WTC11 (cell line): ENCODE results near the gene HPGD. TPM values are rescaled to one million over a fixed set of nuclear protein-coding genes. Genes with fewer than 3 reads are reported as not detected.

Experiments used
- ATAC-seq: fragments of 200-7000 bp; cut with Tn5 transposase; 2 replicates; pipeline ENCODE4 v1.10.0; 2021; ENCODE audit warnings: mild to moderate bottlenecking, moderate library complexity
- CTCF ChIA-PET: fragments of 300-600 bp; sonication (Branson Sonifier 250); formaldehyde crosslinking; loops from one replicate; lab custom pipeline; 2021; ENCODE audit warnings: antibody characterized with exemption; lab: Charles Lee
- POLR2A ChIA-PET: fragments of 350-600 bp; sonication (Branson Sonifier 250); formaldehyde crosslinking; loops from one replicate; lab custom pipeline; 2021; ENCODE audit warnings: antibody characterized with exemption; lab: Charles Lee
- DNase-seq: peaks from one replicate; pipeline ENCODE4 v3.0.0; 2021; ENCODE audit warnings: low spot score
- H3K27ac Mint-ChIP-seq: 2 replicates; pipeline ENCODE4 v1.8.0; 2021; ENCODE audit warnings: mixed read lengths
- H3K27me3 Mint-ChIP-seq: 2 replicates; pipeline ENCODE4 v1.8.0; 2021; ENCODE audit warnings: low read depth, mild to moderate bottlenecking, moderate library complexity, mixed read lengths
- H3K36me3 Mint-ChIP-seq: 2 replicates; pipeline ENCODE4 v1.8.0; 2021; ENCODE audit warnings: mixed read lengths
- H3K4me1 Mint-ChIP-seq: 2 replicates; pipeline ENCODE4 v1.8.0; 2022; ENCODE audit warnings: mixed read lengths
- H3K4me3 Mint-ChIP-seq: 2 replicates; pipeline ENCODE4 v1.8.0; 2021; ENCODE audit warnings: mild to moderate bottlenecking, moderate library complexity, mixed read lengths
- H3K9me3 Mint-ChIP-seq: 2 replicates; pipeline ENCODE4 v1.8.0; 2021; ENCODE audit warnings: mixed read lengths
- CREB1 ChIP-seq: sonication (generic); formaldehyde crosslinking; IDR thresholded peaks from 2 replicates; pipeline ENCODE4 v1.8.0; 2023; ENCODE audit warnings: mild to moderate bottlenecking, missing genetic modification reagents
- ELF4 ChIP-seq: sonication (generic); formaldehyde crosslinking; IDR thresholded peaks from 2 replicates; pipeline ENCODE4 v1.8.1; 2022; ENCODE audit warnings: low read depth, mild to moderate bottlenecking, moderate library complexity, missing genetic modification reagents
- EMX1 ChIP-seq: fragments of 250-450 bp; sonication (Bioruptor Pico); IDR thresholded peaks from 2 replicates; pipeline ENCODE4 v1.8.0; 2021; ENCODE audit warnings: mild to moderate bottlenecking
- FOXJ3 ChIP-seq: sonication (generic); formaldehyde crosslinking; IDR thresholded peaks from 2 replicates; pipeline ENCODE4 v1.9.0; 2021; ENCODE audit warnings: missing genetic modification reagents, mild to moderate bottlenecking, borderline replicate concordance
- GABPB1 ChIP-seq: sonication (generic); formaldehyde crosslinking; IDR thresholded peaks from 2 replicates; pipeline ENCODE4 v1.8.1; 2023; ENCODE audit warnings: mild to moderate bottlenecking, missing genetic modification reagents
- GTF2I ChIP-seq: fragments of 250-450 bp; sonication (Bioruptor Pico); conservative IDR thresholded peaks from 2 replicates; pipeline ENCODE4 v1.4.0; 2021; ENCODE audit warnings: mild to moderate bottlenecking
- HMGXB4 ChIP-seq: sonication (generic); formaldehyde crosslinking; IDR thresholded peaks from 2 replicates; pipeline ENCODE4 v1.8.1; 2023; ENCODE audit warnings: mild to moderate bottlenecking, moderate library complexity, missing genetic modification reagents
- JAZF1 ChIP-seq: fragments of 250-450 bp; sonication (Bioruptor Pico); IDR thresholded peaks from 2 replicates; pipeline ENCODE4 v1.9.0; 2021; ENCODE audit warnings: moderate library complexity, mild to moderate bottlenecking, inconsistent platforms
- NFYB ChIP-seq: sonication (generic); formaldehyde crosslinking; conservative IDR thresholded peaks from 2 replicates; pipeline ENCODE4 v1.8.0; 2022; ENCODE audit warnings: low read depth, missing genetic modification reagents
- PRRX2 ChIP-seq: fragments of 250-450 bp; sonication (Bioruptor Pico); IDR thresholded peaks from 2 replicates; pipeline ENCODE4 v1.8.0; 2021; ENCODE audit warnings: mild to moderate bottlenecking
- TP53 ChIP-seq: sonication (generic); formaldehyde crosslinking; IDR thresholded peaks from 2 replicates; pipeline ENCODE4 v1.8.1; 2023; ENCODE audit warnings: mild to moderate bottlenecking, missing genetic modification reagents
- ZNF121 ChIP-seq: sonication (generic); formaldehyde crosslinking; IDR thresholded peaks from 2 replicates; pipeline ENCODE4 v1.8.0; 2023; ENCODE audit warnings: missing genetic modification reagents
- ZNF396 ChIP-seq: fragments of 250-450 bp; sonication (Bioruptor Pico); IDR thresholded peaks from 2 replicates; pipeline ENCODE4 v1.8.0; 2021; ENCODE audit warnings: mild to moderate bottlenecking, moderate library complexity, borderline replicate concordance
- ZNF671 ChIP-seq: fragments of 250-450 bp; sonication (Bioruptor Pico); IDR thresholded peaks from 2 replicates; pipeline ENCODE4 v1.8.0; 2021; ENCODE audit warnings: mild to moderate bottlenecking
- total RNA-seq: library from RNA; stranded (reverse); gene quantifications from 3 replicates; pipeline ENCODE4 v1.2.3, GENCODE V29; 2021
- TF ChIP-seq, protein P1 (sequence below): sonication (generic); formaldehyde crosslinking; IDR thresholded peaks from 2 replicates; pipeline ENCODE4 v1.8.0; 2022; ENCODE audit warnings: missing genetic modification reagents
- TF ChIP-seq, protein P2 (sequence below): sonication (generic); formaldehyde crosslinking; IDR thresholded peaks from 2 replicates; pipeline ENCODE4 v1.8.1; 2022; ENCODE audit warnings: missing genetic modification reagents, borderline replicate concordance
- TF ChIP-seq, protein P3 (sequence below): sonication (generic); formaldehyde crosslinking; IDR thresholded peaks from 2 replicates; pipeline ENCODE4 v1.8.0; 2023; ENCODE audit warnings: mild to moderate bottlenecking, missing genetic modification reagents
- TF ChIP-seq, protein P4 (sequence below): sonication (generic); formaldehyde crosslinking; IDR thresholded peaks from 2 replicates; pipeline ENCODE4 v1.8.1; 2023; ENCODE audit warnings: mild to moderate bottlenecking, missing genetic modification reagents
- TF ChIP-seq, protein P5 (sequence below): sonication (generic); formaldehyde crosslinking; IDR thresholded peaks from 2 replicates; pipeline ENCODE4 v1.8.1; 2022; ENCODE audit warnings: low read depth, mild to moderate bottlenecking, moderate library complexity, missing genetic modification reagents, borderline replicate concordance
- TF ChIP-seq, protein P6 (sequence below): sonication (generic); formaldehyde crosslinking; IDR thresholded peaks from 2 replicates; pipeline ENCODE4 v1.8.1; 2022; ENCODE audit warnings: low read depth, missing genetic modification reagents, borderline replicate concordance

The HPGD gene
- total RNA-seq, 1 experiment from 2014 or later = 3.6 TPM

GRCh38 chr4:174467107-174467506 is 55.2 kb downstream of the HPGD start:
- H3K36me3 Mint-ChIP-seq = peaks cover 8% of the 10 kb centered on the region
- no peak for ATAC-seq
- no peaks in the 10 kb centered on the region for H3K27me3 Mint-ChIP-seq
- no peak overlapping the region for H3K4me3 Mint-ChIP-seq
- DNase-seq = no peak
- peaks cover 8% of the 10 kb centered on the region for H3K4me1 Mint-ChIP-seq
- POLR2A ChIA-PET = no interaction called here
- peaks cover 19% of the 10 kb centered on the region for H3K9me3 Mint-ChIP-seq
- H3K27ac Mint-ChIP-seq = no peak overlapping the region
- TF ChIP-seq, protein P1, sequence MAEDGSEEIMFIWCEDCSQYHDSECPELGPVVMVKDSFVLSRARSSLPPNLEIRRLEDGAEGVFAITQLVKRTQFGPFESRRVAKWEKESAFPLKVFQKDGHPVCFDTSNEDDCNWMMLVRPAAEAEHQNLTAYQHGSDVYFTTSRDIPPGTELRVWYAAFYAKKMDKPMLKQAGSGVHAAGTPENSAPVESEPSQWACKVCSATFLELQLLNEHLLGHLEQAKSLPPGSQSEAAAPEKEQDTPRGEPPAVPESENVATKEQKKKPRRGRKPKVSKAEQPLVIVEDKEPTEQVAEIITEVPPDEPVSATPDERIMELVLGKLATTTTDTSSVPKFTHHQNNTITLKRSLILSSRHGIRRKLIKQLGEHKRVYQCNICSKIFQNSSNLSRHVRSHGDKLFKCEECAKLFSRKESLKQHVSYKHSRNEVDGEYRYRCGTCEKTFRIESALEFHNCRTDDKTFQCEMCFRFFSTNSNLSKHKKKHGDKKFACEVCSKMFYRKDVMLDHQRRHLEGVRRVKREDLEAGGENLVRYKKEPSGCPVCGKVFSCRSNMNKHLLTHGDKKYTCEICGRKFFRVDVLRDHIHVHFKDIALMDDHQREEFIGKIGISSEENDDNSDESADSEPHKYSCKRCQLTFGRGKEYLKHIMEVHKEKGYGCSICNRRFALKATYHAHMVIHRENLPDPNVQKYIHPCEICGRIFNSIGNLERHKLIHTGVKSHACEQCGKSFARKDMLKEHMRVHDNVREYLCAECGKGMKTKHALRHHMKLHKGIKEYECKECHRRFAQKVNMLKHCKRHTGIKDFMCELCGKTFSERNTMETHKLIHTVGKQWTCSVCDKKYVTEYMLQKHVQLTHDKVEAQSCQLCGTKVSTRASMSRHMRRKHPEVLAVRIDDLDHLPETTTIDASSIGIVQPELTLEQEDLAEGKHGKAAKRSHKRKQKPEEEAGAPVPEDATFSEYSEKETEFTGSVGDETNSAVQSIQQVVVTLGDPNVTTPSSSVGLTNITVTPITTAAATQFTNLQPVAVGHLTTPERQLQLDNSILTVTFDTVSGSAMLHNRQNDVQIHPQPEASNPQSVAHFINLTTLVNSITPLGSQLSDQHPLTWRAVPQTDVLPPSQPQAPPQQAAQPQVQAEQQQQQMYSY = no peak
- TF ChIP-seq CREB1 (CRISPR knock-in tag) (no peak), FOXJ3 (CRISPR knock-in tag) (no peak), EMX1 (no peak), PRRX2 (CRISPR knock-in tag) (no peak), TP53 (no peak), NFYB (CRISPR knock-in tag) (no peak), ZNF121 (CRISPR knock-in tag) (no peak), ELF4 (CRISPR knock-in tag) (no peak), GABPB1 (CRISPR knock-in tag) (no peak), ZNF671 (CRISPR knock-in tag) (no peak), GTF2I (no peak), HMGXB4 (CRISPR knock-in tag) (no peak), ZNF396 (no peak), JAZF1 (CRISPR knock-in tag) (no peak)
- TF ChIP-seq, protein P2, sequence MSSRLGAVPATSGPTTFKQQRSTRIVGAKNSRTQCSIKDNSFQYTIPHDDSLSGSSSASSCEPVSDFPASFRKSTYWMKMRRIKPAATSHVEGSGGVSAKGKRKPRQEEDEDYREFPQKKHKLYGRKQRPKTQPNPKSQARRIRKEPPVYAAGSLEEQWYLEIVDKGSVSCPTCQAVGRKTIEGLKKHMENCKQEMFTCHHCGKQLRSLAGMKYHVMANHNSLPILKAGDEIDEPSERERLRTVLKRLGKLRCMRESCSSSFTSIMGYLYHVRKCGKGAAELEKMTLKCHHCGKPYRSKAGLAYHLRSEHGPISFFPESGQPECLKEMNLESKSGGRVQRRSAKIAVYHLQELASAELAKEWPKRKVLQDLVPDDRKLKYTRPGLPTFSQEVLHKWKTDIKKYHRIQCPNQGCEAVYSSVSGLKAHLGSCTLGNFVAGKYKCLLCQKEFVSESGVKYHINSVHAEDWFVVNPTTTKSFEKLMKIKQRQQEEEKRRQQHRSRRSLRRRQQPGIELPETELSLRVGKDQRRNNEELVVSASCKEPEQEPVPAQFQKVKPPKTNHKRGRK (CRISPR knock-in tag) = no peak
- TF ChIP-seq, protein P3, sequence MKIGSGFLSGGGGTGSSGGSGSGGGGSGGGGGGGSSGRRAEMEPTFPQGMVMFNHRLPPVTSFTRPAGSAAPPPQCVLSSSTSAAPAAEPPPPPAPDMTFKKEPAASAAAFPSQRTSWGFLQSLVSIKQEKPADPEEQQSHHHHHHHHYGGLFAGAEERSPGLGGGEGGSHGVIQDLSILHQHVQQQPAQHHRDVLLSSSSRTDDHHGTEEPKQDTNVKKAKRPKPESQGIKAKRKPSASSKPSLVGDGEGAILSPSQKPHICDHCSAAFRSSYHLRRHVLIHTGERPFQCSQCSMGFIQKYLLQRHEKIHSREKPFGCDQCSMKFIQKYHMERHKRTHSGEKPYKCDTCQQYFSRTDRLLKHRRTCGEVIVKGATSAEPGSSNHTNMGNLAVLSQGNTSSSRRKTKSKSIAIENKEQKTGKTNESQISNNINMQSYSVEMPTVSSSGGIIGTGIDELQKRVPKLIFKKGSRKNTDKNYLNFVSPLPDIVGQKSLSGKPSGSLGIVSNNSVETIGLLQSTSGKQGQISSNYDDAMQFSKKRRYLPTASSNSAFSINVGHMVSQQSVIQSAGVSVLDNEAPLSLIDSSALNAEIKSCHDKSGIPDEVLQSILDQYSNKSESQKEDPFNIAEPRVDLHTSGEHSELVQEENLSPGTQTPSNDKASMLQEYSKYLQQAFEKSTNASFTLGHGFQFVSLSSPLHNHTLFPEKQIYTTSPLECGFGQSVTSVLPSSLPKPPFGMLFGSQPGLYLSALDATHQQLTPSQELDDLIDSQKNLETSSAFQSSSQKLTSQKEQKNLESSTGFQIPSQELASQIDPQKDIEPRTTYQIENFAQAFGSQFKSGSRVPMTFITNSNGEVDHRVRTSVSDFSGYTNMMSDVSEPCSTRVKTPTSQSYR (CRISPR knock-in tag) = no peak
- TF ChIP-seq, protein P4, sequence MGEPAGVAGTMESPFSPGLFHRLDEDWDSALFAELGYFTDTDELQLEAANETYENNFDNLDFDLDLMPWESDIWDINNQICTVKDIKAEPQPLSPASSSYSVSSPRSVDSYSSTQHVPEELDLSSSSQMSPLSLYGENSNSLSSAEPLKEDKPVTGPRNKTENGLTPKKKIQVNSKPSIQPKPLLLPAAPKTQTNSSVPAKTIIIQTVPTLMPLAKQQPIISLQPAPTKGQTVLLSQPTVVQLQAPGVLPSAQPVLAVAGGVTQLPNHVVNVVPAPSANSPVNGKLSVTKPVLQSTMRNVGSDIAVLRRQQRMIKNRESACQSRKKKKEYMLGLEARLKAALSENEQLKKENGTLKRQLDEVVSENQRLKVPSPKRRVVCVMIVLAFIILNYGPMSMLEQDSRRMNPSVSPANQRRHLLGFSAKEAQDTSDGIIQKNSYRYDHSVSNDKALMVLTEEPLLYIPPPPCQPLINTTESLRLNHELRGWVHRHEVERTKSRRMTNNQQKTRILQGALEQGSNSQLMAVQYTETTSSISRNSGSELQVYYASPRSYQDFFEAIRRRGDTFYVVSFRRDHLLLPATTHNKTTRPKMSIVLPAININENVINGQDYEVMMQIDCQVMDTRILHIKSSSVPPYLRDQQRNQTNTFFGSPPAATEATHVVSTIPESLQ (CRISPR knock-in tag) = no peak
- TF ChIP-seq, protein P5, sequence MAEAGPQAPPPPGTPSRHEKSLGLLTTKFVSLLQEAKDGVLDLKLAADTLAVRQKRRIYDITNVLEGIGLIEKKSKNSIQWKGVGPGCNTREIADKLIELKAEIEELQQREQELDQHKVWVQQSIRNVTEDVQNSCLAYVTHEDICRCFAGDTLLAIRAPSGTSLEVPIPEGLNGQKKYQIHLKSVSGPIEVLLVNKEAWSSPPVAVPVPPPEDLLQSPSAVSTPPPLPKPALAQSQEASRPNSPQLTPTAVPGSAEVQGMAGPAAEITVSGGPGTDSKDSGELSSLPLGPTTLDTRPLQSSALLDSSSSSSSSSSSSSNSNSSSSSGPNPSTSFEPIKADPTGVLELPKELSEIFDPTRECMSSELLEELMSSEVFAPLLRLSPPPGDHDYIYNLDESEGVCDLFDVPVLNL (CRISPR knock-in tag) = no peak
- TF ChIP-seq, protein P6, sequence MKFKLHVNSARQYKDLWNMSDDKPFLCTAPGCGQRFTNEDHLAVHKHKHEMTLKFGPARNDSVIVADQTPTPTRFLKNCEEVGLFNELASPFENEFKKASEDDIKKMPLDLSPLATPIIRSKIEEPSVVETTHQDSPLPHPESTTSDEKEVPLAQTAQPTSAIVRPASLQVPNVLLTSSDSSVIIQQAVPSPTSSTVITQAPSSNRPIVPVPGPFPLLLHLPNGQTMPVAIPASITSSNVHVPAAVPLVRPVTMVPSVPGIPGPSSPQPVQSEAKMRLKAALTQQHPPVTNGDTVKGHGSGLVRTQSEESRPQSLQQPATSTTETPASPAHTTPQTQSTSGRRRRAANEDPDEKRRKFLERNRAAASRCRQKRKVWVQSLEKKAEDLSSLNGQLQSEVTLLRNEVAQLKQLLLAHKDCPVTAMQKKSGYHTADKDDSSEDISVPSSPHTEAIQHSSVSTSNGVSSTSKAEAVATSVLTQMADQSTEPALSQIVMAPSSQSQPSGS (CRISPR knock-in tag) = no peak
- CTCF ChIA-PET = no interaction called here
